ENCODE results near the gene SCNN1B. TPM values are rescaled to one million over a fixed set of nuclear protein-coding genes. Genes with fewer than 3 reads are reported as not detected.

SCNN1B gene
- total and polyA plus RNA-seq, 2 of the 13 experiments (the other 11 are each of a cell fraction or from before 2014, with no cell fraction given), result not detected

DNA sequence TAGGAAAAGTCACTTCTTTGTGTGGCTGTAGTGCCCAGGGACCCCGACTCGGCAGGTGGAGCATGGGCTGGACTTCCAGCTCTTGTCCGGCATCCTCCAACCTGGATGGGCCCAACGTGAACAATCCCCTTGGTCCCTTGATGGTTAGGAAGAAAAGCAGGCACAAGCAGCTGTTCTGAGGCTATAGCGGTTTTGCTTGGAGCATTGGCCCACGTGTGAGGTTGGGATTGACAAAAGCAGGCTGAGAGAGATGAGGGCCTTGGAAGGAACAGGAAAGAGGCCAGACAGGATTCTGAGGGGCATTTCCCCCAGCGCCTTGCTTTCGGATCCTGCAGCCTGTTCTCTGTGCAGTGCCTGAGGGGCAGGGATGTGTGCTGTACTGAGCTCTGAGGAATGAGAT, 28.1 kb downstream of the SCNN1B start:
- TF ChIP-seq, protein P1, sequence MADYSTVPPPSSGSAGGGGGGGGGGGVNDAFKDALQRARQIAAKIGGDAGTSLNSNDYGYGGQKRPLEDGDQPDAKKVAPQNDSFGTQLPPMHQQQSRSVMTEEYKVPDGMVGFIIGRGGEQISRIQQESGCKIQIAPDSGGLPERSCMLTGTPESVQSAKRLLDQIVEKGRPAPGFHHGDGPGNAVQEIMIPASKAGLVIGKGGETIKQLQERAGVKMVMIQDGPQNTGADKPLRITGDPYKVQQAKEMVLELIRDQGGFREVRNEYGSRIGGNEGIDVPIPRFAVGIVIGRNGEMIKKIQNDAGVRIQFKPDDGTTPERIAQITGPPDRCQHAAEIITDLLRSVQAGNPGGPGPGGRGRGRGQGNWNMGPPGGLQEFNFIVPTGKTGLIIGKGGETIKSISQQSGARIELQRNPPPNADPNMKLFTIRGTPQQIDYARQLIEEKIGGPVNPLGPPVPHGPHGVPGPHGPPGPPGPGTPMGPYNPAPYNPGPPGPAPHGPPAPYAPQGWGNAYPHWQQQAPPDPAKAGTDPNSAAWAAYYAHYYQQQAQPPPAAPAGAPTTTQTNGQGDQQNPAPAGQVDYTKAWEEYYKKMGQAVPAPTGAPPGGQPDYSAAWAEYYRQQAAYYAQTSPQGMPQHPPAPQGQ (CRISPR knock-in tag; IDR thresholded peaks at IDR 0.05; ENCODE audit: borderline replicate concordance), result no peak
- no peak for TF ChIP-seq SALL2 (CRISPR knock-in tag; IDR thresholded peaks at IDR 0.05)
- no peak for TF ChIP-seq RXRB (CRISPR knock-in tag; IDR thresholded peaks at IDR 0.05; ENCODE audit: borderline replicate concordance)
- TF ChIP-seq ZNF619 (CRISPR knock-in tag; IDR thresholded peaks at IDR 0.05), result no peak
- TF ChIP-seq JUNB (CRISPR knock-in tag; IDR thresholded peaks at IDR 0.05; ENCODE audit: borderline replicate concordance), result no peak
- TF ChIP-seq, protein P2, sequence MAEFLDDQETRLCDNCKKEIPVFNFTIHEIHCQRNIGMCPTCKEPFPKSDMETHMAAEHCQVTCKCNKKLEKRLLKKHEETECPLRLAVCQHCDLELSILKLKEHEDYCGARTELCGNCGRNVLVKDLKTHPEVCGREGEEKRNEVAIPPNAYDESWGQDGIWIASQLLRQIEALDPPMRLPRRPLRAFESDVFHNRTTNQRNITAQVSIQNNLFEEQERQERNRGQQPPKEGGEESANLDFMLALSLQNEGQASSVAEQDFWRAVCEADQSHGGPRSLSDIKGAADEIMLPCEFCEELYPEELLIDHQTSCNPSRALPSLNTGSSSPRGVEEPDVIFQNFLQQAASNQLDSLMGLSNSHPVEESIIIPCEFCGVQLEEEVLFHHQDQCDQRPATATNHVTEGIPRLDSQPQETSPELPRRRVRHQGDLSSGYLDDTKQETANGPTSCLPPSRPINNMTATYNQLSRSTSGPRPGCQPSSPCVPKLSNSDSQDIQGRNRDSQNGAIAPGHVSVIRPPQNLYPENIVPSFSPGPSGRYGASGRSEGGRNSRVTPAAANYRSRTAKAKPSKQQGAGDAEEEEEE (CRISPR knock-in tag; IDR thresholded peaks at IDR 0.05; ENCODE audit: borderline replicate concordance), result no peak
- no peak for TF ChIP-seq MAFG (CRISPR knock-in tag; IDR thresholded peaks at IDR 0.05)
- no peak for TF ChIP-seq TCF7L2 (IDR thresholded peaks at IDR 0.05; ENCODE audit: low read depth, low read length)
- Histone ChIP-seq H3K27ac (ENCODE audit: extremely low read length, insufficient read depth, low read length) (no peak overlapping the region), H3K79me2 (ENCODE audit: insufficient read depth, low read length) (no peaks in the 10 kb centered on the region), H3K27me3 (ENCODE audit: control insufficient read depth in 1 of 2, insufficient read depth in 2 of 2, low read length in 2 of 2) (peaks cover 1 to 15% of the 10 kb centered on the region in 2 experiments; a peak in 2 of 5 replicates), H3K4me1 (ENCODE audit: insufficient read depth, low read length) (peaks cover 1% of the 10 kb centered on the region; the same call in 1 of the 2 replicates), H3K9ac (ENCODE audit: insufficient read depth, low read depth, low read length) (no peak overlapping the region), H3K4me3 (replicated peaks in 1 of 3; ENCODE audit: insufficient read depth in 1 of 3, low read depth in 2 of 3, low read length in 3 of 3) (no peak overlapping the region), H4K20me1 (ENCODE audit: insufficient read depth, low read length) (no peaks in the 10 kb centered on the region), H3K9me3 (ENCODE audit: low read length) (no peaks in the 10 kb centered on the region), H2AFZ (ENCODE audit: low read length) (no peak overlapping the region), H3K36me3 (replicated peaks in 1 of 2; ENCODE audit: control insufficient read depth in 1 of 2, insufficient read depth in 2 of 2, low read length in 2 of 2) (no peaks in the 10 kb centered on the region), H3K4me2 (ENCODE audit: low read depth, low read length) (no peak overlapping the region)
- ChIA-PET CTCF (ENCODE audit: low intra/inter-chr PET ratio, low total read pairs) (no interaction called here), POLR2A (no interaction called here)
- no TSS peak for BruUV-seq (replicated peaks)
- 23% methylated on average over 8 of the region's 8 CpGs for WGBS (ENCODE audit: low lambda C conversion rate)
- intact Hi-C loops (cut with micrococcal nuclease; ENCODE audit: unreplicated experiment) (no loop called here), in situ Hi-C loops (cut with HindIII; ENCODE audit: extremely low pct_ligation_motif_present, low pct_unique_long_range_greater_than_20kb) (no loop called here)
- FAIRE-seq, result no peak
- ATAC-seq, result no peak
- DNase-seq (ENCODE audit: low spot score), result no peak

All from HepG2 (cell line).